Heart left ventricle (tissue), 13 donors: Measurements from ENCODE around the gene RELB.

Experiments
- POLR2A ChIP-seq, 2 donors: fragments of 450-650 bp; IDR thresholded peaks; one replicate each; pipeline ENCODE4 v1.6.1; 2017; ENCODE audit warnings: antibody characterized with exemption in 2 of 2, mild to moderate bottlenecking in 2 of 2, moderate library complexity in 2 of 2
- TF ChIP-seq, protein P1 (sequence below), 12 donors: fragments of 200-600 bp; sonication (generic) in 4 of 12; IDR thresholded peaks; one replicate each; pipeline versions ENCODE4 v1.5.0 to v1.8.0; 2018 to 2022; ENCODE audit warnings: antibody characterized with exemption in 12 of 12, mild to moderate bottlenecking in 5 of 12
- donor health status: ischemic (EF 13 %, LVEDD 7.1; RV severe dilation, severe dysfunction).
- donor health status: DM: no; HTN: yes; CAD: no.
- donor health status: DM: no; HTN: no; CAD: no.
- donor health status: ischemic (EF 25% LVEDD 6.9; RV normal size, moderate dysfunction).
- donor health status: ischemic (EF 25% LVEDD 5.7; RV mildly dilated, moderate dysfunction).
- donor health status: ischemic (EF 35%, LVEDD 5.7; RV mildly dilated, moderate dysfunction).
- donor health status: nonischemic (EF 11% LVEDD 7.7; RV severe dilation, severe dysfunction).
- donor health status: DM: yes; HTN: yes; CAD: no.
- donor health status: PGD.
- donor health status: ischemic (EF 29% LVEDD 5.4; RV normal size, mild dysfunction).
- donor health status: nonischemic (EF 23%, LVEDD 6.1; RV moderate dilation, normal function).

DNA sequence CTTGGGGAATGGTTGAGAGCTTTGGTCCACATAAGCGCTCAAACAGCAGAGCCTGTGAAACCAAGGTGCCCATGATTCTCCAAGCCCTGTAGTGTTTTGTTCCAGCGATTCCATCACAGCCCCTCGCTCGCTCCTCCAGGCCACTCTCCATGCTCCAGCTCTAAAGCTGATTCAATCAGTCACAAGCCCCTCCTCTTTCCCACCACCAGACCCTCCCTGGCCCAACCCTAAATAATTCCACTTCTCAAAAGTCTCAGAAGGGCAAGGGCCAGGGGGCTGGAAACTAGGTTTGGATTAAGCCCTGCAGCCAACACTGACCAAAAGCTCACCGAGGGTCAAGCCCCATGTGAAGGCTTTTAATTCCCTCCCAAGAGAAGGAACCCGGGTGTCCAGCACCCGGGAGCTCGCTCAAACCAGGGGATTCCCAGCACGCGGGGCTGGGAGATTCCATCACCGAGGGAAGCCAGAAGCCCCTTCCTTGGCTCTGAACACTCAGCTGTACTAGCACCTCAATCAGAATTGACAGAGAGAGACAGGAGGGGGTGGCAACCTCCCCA lies 73.6 kb downstream of the RELB start:
- TF ChIP-seq, protein P1, sequence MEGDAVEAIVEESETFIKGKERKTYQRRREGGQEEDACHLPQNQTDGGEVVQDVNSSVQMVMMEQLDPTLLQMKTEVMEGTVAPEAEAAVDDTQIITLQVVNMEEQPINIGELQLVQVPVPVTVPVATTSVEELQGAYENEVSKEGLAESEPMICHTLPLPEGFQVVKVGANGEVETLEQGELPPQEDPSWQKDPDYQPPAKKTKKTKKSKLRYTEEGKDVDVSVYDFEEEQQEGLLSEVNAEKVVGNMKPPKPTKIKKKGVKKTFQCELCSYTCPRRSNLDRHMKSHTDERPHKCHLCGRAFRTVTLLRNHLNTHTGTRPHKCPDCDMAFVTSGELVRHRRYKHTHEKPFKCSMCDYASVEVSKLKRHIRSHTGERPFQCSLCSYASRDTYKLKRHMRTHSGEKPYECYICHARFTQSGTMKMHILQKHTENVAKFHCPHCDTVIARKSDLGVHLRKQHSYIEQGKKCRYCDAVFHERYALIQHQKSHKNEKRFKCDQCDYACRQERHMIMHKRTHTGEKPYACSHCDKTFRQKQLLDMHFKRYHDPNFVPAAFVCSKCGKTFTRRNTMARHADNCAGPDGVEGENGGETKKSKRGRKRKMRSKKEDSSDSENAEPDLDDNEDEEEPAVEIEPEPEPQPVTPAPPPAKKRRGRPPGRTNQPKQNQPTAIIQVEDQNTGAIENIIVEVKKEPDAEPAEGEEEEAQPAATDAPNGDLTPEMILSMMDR (IDR thresholded peaks at IDR 0.05), result no peak
- no peak for TF ChIP-seq POLR2A (IDR thresholded peaks at IDR 0.05)
